Amygdala (tissue), 56 donors: Measurements from ENCODE around the gene WDR91.

Experiments
- DNase-seq, 56 donors: peaks; one replicate each; lab custom pipeline; 2025; lab: John Stamatoyannopoulos, UW

The WDR91 gene

DNA sequence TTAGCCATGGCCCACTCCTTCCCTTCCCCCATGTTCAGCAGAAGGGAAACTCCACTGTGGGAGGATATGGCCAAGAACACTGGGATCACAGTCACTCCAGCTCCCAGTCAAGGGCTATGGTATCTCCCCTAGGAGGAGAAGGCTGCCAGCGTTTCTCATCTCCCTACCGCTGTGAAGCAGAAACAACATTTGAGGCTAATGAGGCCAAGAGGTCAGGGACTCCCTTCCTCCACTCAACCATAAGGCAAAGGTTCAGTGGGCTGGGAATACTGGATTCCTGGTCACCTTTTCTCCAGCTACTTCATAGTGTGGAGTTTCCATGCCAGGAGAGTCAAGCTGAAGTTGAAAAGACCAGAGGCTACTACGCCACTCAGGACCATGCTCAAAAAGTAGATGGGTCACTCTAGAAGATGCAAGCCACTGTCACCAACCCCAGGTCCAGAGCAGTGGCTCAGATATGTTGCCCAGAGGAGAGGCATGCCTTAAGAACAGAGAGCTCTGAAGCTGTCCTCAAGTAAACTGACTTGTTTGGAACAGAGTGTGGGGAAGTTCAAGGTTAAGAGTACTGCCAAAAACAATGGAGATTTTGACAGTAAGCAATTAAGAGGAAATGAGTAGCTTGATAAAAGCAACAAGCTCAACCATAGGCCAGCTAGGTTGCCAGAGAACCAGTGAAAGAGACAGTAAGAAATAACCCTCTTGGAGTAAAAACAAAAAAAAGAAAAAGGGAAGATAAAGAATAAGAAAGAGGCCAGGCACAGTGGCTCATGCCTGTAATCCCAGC, 67.2 kb downstream of the WDR91 start:
- no peak for DNase-seq
